Ascending aorta (tissue), 2 donors: ENCODE results near the gene KRTAP9-6. TPM values are rescaled to one million over a fixed set of nuclear protein-coding genes. Genes with fewer than 3 reads are reported as not detected.

Experiments used
- DNase-seq, 2 donors: peaks; one replicate each; pipeline ENCODE4 v3.0.0-alpha.2; 2019; ENCODE audit warnings: low spot score in 2 of 2
- H3K27ac ChIP-seq, 2 donors: fragments of 200-600 bp; sonication (generic); one replicate each; pipeline ENCODE4 v1.5.1; 2016 to 2017; ENCODE audit warnings: mild to moderate bottlenecking in 1 of 2
- H3K27me3 ChIP-seq: fragments of 200-600 bp; sonication (generic); one replicate; pipeline ENCODE4 v1.5.1; 2017
- H3K36me3 ChIP-seq, 2 donors: fragments of 200-600 bp; sonication (generic); one replicate each; pipeline ENCODE4 v1.5.1; 2016
- H3K4me1 ChIP-seq, 2 donors: fragments of 200-600 bp; sonication (generic); one replicate each; pipeline ENCODE4 v1.5.1; 2016 to 2017; ENCODE audit warnings: mild to moderate bottlenecking in 1 of 2
- H3K4me3 ChIP-seq, 2 donors: fragments of 200-600 bp; sonication (generic); one replicate each; pipeline ENCODE4 v1.5.1; 2016 to 2017; ENCODE audit warnings: mild to moderate bottlenecking in 1 of 2
- H3K9me3 ChIP-seq, 2 donors: fragments of 200-600 bp; sonication (generic); one replicate each; pipeline ENCODE4 v1.5.1; 2016
- CTCF ChIP-seq, 3 experiments: fragments of 200-600 bp in 2 of 3; fragments of 450-650 bp in 1 of 3; sonication (generic) in 2 of 3; IDR thresholded peaks; one replicate each; pipeline ENCODE4 v1.5.1; 2016 to 2019; ENCODE audit warnings: antibody characterized with exemption in 3 of 3, mild to moderate bottlenecking in 1 of 3, moderate library complexity in 1 of 3
- intact Hi-C: fragments of 100-400 bp; cut with DNase I; formaldehyde crosslinking; loops from one replicate; pipeline ENCODE4 v1.15.1; 2023
- total RNA-seq: library from RNA; depleted of rRNA; stranded (reverse); fragments of >200 nt; gene quantifications from one replicate; pipeline ENCODE4 v1.1.0, GENCODE V29; 2016

Gene KRTAP9-6
- total RNA-seq, 1 donor from 2014 or later, result not detected

GRCh38 chr17:41302981-41303380 lies 37.8 kb downstream of the KRTAP9-6 start:
- H3K4me1 ChIP-seq, result no peaks in the 10 kb centered on the region
- DNase-seq, result no peak
- no peaks in the 10 kb centered on the region for H3K36me3 ChIP-seq
- H3K9me3 ChIP-seq, result peaks cover 0 to 4% of the 10 kb centered on the region in 2 donors
- no peak for TF ChIP-seq CTCF (IDR thresholded peaks at IDR 0.05)
- intact Hi-C loops, result no loop called here
- no peak overlapping the region for H3K4me3 ChIP-seq
- H3K27me3 ChIP-seq, result no peaks in the 10 kb centered on the region
- no peak overlapping the region for H3K27ac ChIP-seq

- no peak for DNase-seq
- Histone ChIP-seq H3K27me3 (no peaks in the 10 kb centered on the region), H3K4me3 (no peak overlapping the region), H3K27ac (no peak overlapping the region), H3K4me1 (no peaks in the 10 kb centered on the region), H3K9me3 (peaks cover 0 to 4% of the 10 kb centered on the region in 2 donors), H3K36me3 (no peaks in the 10 kb centered on the region)
- intact Hi-C loops, result no loop called here
- TF ChIP-seq CTCF (IDR thresholded peaks at IDR 0.05), result no peak
Measured at GRCh38 chr17:41304091-41304490, 38.9 kb downstream of the KRTAP9-6 start.

GRCh38 chr17:41307647-41308046 lies 42.5 kb downstream of the KRTAP9-6 start:
- H3K4me3 ChIP-seq, result no peak overlapping the region
- no peaks in the 10 kb centered on the region for H3K27me3 ChIP-seq
- H3K4me1 ChIP-seq, result no peaks in the 10 kb centered on the region
- H3K27ac ChIP-seq, result no peak overlapping the region
- no peak for TF ChIP-seq CTCF (IDR thresholded peaks at IDR 0.05)
- no peak for DNase-seq
- intact Hi-C loops, result no loop called here
- no peaks in the 10 kb centered on the region for H3K9me3 ChIP-seq
- no peaks in the 10 kb centered on the region for H3K36me3 ChIP-seq

GRCh38 chr17:41308251-41308917 lies 43.2 kb downstream of the KRTAP9-6 start:
- Histone ChIP-seq H3K4me1 (no peaks in the 10 kb centered on the region), H3K27ac (no peak overlapping the region), H3K4me3 (no peak overlapping the region), H3K9me3 (no peaks in the 10 kb centered on the region), H3K27me3 (no peaks in the 10 kb centered on the region), H3K36me3 (no peaks in the 10 kb centered on the region)
- intact Hi-C loops, result no loop called here
- DNase-seq, result peak in 1 of 2 donors; percentile 71
- no peak for TF ChIP-seq CTCF (IDR thresholded peaks at IDR 0.05)

GRCh38 chr17:41308918-41309359 lies 43.8 kb downstream of the KRTAP9-6 start, which contains the start of gene KRTAP16-1:
TSS of gene KRTAP16-1 (minus strand) at chr17:41309309. CDS start at chr17:41309253, 56 bp downstream.
- Histone ChIP-seq H3K4me3 (no peak within 1 kb of the TSS), H3K36me3 (no peaks in the 10 kb centered on the region), H3K9me3 (no peaks in the 10 kb centered on the region), H3K27me3 (no peaks in the 10 kb centered on the region), H3K27ac (no peak within 1 kb of the TSS), H3K4me1 (no peaks in the 10 kb centered on the region)
- intact Hi-C loops, result no loop called here
- no peak for TF ChIP-seq CTCF (IDR thresholded peaks at IDR 0.05)
- DNase-seq, result no peak
